ENCODE data around the gene NKX2-4.

Gene NKX2-4

DNA sequence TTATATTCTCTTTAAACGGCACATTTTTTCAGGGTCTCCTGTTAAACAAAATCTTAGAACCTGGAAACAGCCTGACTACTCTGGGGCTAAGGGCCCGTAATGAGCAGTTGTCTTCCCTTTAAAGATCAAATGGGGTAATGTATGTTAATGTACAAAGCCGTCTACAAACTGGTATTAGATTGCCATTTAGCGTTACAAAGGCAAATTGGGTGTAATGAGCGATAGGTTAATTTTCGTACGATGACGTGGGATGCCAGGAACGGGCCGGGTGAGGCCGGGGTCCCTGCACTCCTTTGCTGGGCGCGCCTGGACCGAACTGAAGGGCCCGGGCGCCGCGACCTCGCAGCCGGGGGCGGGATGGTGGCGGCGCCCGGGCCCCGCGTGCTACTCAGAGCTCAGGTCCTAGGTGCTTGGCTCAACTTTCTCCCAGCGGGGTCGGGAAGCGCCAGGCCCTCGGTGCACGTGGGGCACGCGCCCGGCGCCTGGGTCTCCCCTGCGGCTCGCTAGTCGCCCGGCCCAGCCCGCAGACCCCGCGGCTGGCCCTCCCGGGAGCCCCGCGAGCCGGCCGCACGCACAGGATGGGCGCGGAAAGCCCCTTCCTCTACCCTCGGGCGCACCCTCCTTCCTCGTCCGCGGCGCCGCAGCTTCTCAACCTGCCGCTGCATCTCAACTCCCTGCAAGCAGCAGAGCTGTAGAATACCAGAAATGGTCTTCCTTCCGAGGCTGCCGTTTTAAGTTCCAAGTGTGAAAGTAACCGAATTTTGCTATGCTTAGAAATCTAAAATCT is 5.9 kb downstream of the NKX2-4 start:
- POLR2A ChIA-PET: no interaction called here
- no peak overlapping the region for H3K4me3 ChIP-seq (ENCODE audit: low read depth, low read length)

DNA sequence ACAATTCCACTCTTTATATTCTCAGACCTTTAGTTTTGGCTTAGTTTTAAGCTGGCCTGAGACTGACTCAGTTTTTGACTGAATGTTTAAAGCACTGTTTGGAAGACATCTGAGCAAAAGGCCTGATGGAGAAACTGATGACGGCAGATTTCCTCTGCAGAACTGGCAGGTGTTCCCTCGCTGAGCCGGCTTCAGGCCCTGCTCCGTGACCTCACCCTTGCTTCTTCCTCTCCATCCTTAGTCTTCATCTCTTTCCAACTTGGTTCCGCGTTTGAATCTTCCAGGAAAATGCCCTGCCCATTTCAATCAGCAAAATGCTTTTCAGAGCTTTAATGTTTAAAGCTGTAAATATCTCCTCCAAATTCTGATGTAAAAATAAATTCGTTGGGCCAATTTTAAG is 6.6 kb downstream of the NKX2-4 start:
- H3K4me3 ChIP-seq (ENCODE audit: low read depth, low read length): no peak overlapping the region
- no peak overlapping the region for H3K27ac ChIP-seq (ENCODE audit: extremely low read depth, low read depth, low read length)
- peaks cover 0 to 21% of the 10 kb centered on the region in 2 experiments; a peak in 2 of 3 replicates for H3K36me3 ChIP-seq (ENCODE audit: control insufficient read depth in 2 of 2, insufficient read depth in 1 of 2, low read length in 2 of 2)
- POLR2A ChIA-PET: no interaction called here
- CTCF ChIA-PET: interaction anchor here (0.7 to 1.3 kb wide), 3 partner anchors 18 to 225 kb away, joined by 3 to 9 read pairs (median 3); no protein-coding TSS in a partner anchor
- no peaks in the 10 kb centered on the region for H3K9me3 ChIP-seq (ENCODE audit: control insufficient read depth, insufficient read depth, low read depth, low read length)
- H3K4me1 ChIP-seq (ENCODE audit: control insufficient read depth, insufficient read depth, low read length): peaks cover 17% of the 10 kb centered on the region
- TF ChIP-seq, protein P1, sequence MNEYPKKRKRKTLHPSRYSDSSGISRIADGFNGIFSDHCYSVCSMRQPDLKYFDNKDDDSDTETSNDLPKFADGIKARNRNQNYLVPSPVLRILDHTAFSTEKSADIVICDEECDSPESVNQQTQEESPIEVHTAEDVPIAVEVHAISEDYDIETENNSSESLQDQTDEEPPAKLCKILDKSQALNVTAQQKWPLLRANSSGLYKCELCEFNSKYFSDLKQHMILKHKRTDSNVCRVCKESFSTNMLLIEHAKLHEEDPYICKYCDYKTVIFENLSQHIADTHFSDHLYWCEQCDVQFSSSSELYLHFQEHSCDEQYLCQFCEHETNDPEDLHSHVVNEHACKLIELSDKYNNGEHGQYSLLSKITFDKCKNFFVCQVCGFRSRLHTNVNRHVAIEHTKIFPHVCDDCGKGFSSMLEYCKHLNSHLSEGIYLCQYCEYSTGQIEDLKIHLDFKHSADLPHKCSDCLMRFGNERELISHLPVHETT (tag by site-specific recombination; IDR thresholded peaks at IDR 0.05): no peak
- TF ChIP-seq GLI2 (tag by site-specific recombination; IDR thresholded peaks at IDR 0.05; ENCODE audit: borderline replicate concordance, low read depth) (no peak), ZBTB17 (tag by site-specific recombination; IDR thresholded peaks at IDR 0.05) (no peak), KLF8 (tag by site-specific recombination; IDR thresholded peaks at IDR 0.05) (no peak), SP2 (tag by site-specific recombination; IDR thresholded peaks at IDR 0.05) (no peak), ZNF112 (tag by site-specific recombination; IDR thresholded peaks at IDR 0.05) (no peak), ZNF501 (tag by site-specific recombination; IDR thresholded peaks at IDR 0.05) (no peak), GLIS1 (tag by site-specific recombination; IDR thresholded peaks at IDR 0.05) (no peak), ZSCAN23 (tag by site-specific recombination; IDR thresholded peaks at IDR 0.05) (no peak), ZNF175 (tag by site-specific recombination; IDR thresholded peaks at IDR 0.05) (no peak), ZNF664 (tag by site-specific recombination; IDR thresholded peaks at IDR 0.05) (no peak)
- TF ChIP-seq, protein P2, sequence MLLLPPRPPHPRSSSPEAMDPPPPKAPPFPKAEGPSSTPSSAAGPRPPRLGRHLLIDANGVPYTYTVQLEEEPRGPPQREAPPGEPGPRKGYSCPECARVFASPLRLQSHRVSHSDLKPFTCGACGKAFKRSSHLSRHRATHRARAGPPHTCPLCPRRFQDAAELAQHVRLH (tag by site-specific recombination; IDR thresholded peaks at IDR 0.05): no peak
- TF ChIP-seq, protein P3, sequence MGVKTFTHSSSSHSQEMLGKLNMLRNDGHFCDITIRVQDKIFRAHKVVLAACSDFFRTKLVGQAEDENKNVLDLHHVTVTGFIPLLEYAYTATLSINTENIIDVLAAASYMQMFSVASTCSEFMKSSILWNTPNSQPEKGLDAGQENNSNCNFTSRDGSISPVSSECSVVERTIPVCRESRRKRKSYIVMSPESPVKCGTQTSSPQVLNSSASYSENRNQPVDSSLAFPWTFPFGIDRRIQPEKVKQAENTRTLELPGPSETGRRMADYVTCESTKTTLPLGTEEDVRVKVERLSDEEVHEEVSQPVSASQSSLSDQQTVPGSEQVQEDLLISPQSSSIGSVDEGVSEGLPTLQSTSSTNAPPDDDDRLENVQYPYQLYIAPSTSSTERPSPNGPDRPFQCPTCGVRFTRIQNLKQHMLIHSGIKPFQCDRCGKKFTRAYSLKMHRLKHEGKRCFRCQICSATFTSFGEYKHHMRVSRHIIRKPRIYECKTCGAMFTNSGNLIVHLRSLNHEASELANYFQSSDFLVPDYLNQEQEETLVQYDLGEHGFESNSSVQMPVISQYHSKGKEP (tag by site-specific recombination; IDR thresholded peaks at IDR 0.05): no peak
- TF ChIP-seq, protein P4, sequence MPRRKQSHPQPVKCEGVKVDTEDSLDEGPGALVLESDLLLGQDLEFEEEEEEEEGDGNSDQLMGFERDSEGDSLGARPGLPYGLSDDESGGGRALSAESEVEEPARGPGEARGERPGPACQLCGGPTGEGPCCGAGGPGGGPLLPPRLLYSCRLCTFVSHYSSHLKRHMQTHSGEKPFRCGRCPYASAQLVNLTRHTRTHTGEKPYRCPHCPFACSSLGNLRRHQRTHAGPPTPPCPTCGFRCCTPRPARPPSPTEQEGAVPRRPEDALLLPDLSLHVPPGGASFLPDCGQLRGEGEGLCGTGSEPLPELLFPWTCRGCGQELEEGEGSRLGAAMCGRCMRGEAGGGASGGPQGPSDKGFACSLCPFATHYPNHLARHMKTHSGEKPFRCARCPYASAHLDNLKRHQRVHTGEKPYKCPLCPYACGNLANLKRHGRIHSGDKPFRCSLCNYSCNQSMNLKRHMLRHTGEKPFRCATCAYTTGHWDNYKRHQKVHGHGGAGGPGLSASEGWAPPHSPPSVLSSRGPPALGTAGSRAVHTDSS (tag by site-specific recombination; IDR thresholded peaks at IDR 0.05): no peak; the same call in 1 of the 2 replicates

More for the DNA sequence above, 5.9 kb downstream of the NKX2-4 start:
- CTCF ChIA-PET: interaction anchor here (1.0 to 1.3 kb wide), 2 partner anchors 155 to 224 kb away, joined by 3 to 9 read pairs; no protein-coding TSS in a partner anchor
- Histone ChIP-seq H3K36me3 (ENCODE audit: control insufficient read depth in 2 of 2, insufficient read depth in 1 of 2, low read length in 2 of 2) (peaks cover 0 to 17% of the 10 kb centered on the region in 2 experiments; a peak in 2 of 3 replicates), H3K27ac (ENCODE audit: extremely low read depth, low read depth, low read length) (no peak overlapping the region), H3K9me3 (ENCODE audit: control insufficient read depth, insufficient read depth, low read depth, low read length) (no peaks in the 10 kb centered on the region), H3K4me1 (ENCODE audit: control insufficient read depth, insufficient read depth, low read length) (peaks cover 17% of the 10 kb centered on the region)
- TF ChIP-seq KLF8 (tag by site-specific recombination; IDR thresholded peaks at IDR 0.05) (no peak), BCL11A (tag by site-specific recombination; IDR thresholded peaks at IDR 0.05; ENCODE audit: low read depth) (no peak), ZNF366 (tag by site-specific recombination; conservative IDR thresholded peaks at IDR 0.05) (no peak), ZNF202 (tag by site-specific recombination; IDR thresholded peaks at IDR 0.05; ENCODE audit: borderline replicate concordance) (no peak), ZFP3 (tag by site-specific recombination; IDR thresholded peaks at IDR 0.05; ENCODE audit: low read depth) (no peak), ZNF37A (tag by site-specific recombination; IDR thresholded peaks at IDR 0.05) (no peak), EGR2 (tag by site-specific recombination; IDR thresholded peaks at IDR 0.05; ENCODE audit: low read depth) (no peak), ZNF350 (tag by site-specific recombination; IDR thresholded peaks at IDR 0.05) (no peak), ZNF266 (tag by site-specific recombination; IDR thresholded peaks at IDR 0.05; ENCODE audit: low read depth) (no peak), ZNF473 (tag by site-specific recombination; IDR thresholded peaks at IDR 0.05) (no peak), ZNF335 (tag by site-specific recombination; conservative IDR thresholded peaks at IDR 0.05) (no peak)
- TF ChIP-seq, protein P5, sequence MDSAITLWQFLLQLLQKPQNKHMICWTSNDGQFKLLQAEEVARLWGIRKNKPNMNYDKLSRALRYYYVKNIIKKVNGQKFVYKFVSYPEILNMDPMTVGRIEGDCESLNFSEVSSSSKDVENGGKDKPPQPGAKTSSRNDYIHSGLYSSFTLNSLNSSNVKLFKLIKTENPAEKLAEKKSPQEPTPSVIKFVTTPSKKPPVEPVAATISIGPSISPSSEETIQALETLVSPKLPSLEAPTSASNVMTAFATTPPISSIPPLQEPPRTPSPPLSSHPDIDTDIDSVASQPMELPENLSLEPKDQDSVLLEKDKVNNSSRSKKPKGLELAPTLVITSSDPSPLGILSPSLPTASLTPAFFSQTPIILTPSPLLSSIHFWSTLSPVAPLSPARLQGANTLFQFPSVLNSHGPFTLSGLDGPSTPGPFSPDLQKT (IDR thresholded peaks at IDR 0.05; ENCODE audit: borderline replicate concordance, low read depth, low read length): no peak
- TF ChIP-seq, protein P6, sequence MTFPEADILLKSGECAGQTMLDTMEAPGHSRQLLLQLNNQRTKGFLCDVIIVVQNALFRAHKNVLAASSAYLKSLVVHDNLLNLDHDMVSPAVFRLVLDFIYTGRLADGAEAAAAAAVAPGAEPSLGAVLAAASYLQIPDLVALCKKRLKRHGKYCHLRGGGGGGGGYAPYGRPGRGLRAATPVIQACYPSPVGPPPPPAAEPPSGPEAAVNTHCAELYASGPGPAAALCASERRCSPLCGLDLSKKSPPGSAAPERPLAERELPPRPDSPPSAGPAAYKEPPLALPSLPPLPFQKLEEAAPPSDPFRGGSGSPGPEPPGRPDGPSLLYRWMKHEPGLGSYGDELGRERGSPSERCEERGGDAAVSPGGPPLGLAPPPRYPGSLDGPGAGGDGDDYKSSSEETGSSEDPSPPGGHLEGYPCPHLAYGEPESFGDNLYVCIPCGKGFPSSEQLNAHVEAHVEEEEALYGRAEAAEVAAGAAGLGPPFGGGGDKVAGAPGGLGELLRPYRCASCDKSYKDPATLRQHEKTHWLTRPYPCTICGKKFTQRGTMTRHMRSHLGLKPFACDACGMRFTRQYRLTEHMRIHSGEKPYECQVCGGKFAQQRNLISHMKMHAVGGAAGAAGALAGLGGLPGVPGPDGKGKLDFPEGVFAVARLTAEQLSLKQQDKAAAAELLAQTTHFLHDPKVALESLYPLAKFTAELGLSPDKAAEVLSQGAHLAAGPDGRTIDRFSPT (tag by site-specific recombination; IDR thresholded peaks at IDR 0.05): no peak
- TF ChIP-seq, protein P7, sequence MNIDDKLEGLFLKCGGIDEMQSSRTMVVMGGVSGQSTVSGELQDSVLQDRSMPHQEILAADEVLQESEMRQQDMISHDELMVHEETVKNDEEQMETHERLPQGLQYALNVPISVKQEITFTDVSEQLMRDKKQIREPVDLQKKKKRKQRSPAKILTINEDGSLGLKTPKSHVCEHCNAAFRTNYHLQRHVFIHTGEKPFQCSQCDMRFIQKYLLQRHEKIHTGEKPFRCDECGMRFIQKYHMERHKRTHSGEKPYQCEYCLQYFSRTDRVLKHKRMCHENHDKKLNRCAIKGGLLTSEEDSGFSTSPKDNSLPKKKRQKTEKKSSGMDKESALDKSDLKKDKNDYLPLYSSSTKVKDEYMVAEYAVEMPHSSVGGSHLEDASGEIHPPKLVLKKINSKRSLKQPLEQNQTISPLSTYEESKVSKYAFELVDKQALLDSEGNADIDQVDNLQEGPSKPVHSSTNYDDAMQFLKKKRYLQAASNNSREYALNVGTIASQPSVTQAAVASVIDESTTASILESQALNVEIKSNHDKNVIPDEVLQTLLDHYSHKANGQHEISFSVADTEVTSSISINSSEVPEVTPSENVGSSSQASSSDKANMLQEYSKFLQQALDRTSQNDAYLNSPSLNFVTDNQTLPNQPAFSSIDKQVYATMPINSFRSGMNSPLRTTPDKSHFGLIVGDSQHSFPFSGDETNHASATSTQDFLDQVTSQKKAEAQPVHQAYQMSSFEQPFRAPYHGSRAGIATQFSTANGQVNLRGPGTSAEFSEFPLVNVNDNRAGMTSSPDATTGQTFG (tag by site-specific recombination; IDR thresholded peaks at IDR 0.05; ENCODE audit: borderline replicate concordance): no peak
